H4 (cell line): Measurements from ENCODE around the gene GIT2. TPM values are rescaled to one million over a fixed set of nuclear protein-coding genes. Genes with fewer than 3 reads are reported as not detected.

Experiments
- DNase-seq: peaks from one replicate; pipeline ENCODE4 v3.0.0-alpha.2; 2015; ENCODE audit warnings: low spot score
- total RNA-seq: library from RNA; depleted of rRNA; stranded (reverse); fragments of >200 nt; shearing (Covaris generic); gene quantifications from 2 replicates; pipeline ENCODE4 v1.2.3, GENCODE V29; 2014

The GIT2 gene
- total RNA-seq, 1 experiment from 2014 or later: 13.6 TPM

GRCh38 chr12:109981311-109981710 is 14.9 kb downstream of the GIT2 start:
- no peak for DNase-seq

GRCh38 chr12:109972821-109973220 is 23.3 kb downstream of the GIT2 start:
- no peak for DNase-seq

GRCh38 chr12:109968801-109969200 is 27.4 kb downstream of the GIT2 start:
- no peak for DNase-seq

GRCh38 chr12:109968032-109968420 is 28.1 kb downstream of the GIT2 start:
- DNase-seq: no peak

GRCh38 chr12:109967383-109968031 is 28.7 kb downstream of the GIT2 start:
- no peak for DNase-seq

- DNase-seq: no peak
These were observed 29.6 kb downstream of the GIT2 start for GRCh38 chr12:109966546-109966945.

GRCh38 chr12:109963743-109964429 is 32.3 kb downstream of the GIT2 start:
- no peak for DNase-seq

GRCh38 chr12:109963330-109963729 is 32.8 kb downstream of the GIT2 start:
- no peak for DNase-seq

GRCh38 chr12:109962398-109962797 is 33.8 kb downstream of the GIT2 start:
- no peak for DNase-seq

- no peak for DNase-seq
These were observed 34.6 kb downstream of the GIT2 start for GRCh38 chr12:109961612-109962011.

- DNase-seq: no peak
These were observed 35.0 kb downstream of the GIT2 start for GRCh38 chr12:109961201-109961600.

- no peak for DNase-seq
These were observed 36.6 kb downstream of the GIT2 start for GRCh38 chr12:109959411-109960093.

- no peak for DNase-seq
These were observed 37.8 kb downstream of the GIT2 start for GRCh38 chr12:109958374-109958773.

GRCh38 chr12:109953656-109954055 is 42.5 kb downstream of the GIT2 start:
- DNase-seq: no peak

GRCh38 chr12:109952873-109953272 is 43.3 kb downstream of the GIT2 start:
- DNase-seq: no peak

GRCh38 chr12:109952160-109952858 is 43.9 kb downstream of the GIT2 start:
- no peak for DNase-seq

- peak; percentile 31 for DNase-seq
These were observed 44.4 kb downstream of the GIT2 start for GRCh38 chr12:109951751-109952150.

- DNase-seq: no peak
These were observed 45.0 kb downstream of the GIT2 start for GRCh38 chr12:109951136-109951535.

- no peak for DNase-seq
These were observed 45.5 kb downstream of the GIT2 start for GRCh38 chr12:109950625-109951024.

- no peak for DNase-seq
These were observed 47.1 kb downstream of the GIT2 start for GRCh38 chr12:109949089-109949488.

GRCh38 chr12:109948368-109948767 is 47.8 kb downstream of the GIT2 start:
- DNase-seq: no peak

- peak; percentile 22 for DNase-seq
These were observed 48.6 kb downstream of the GIT2 start for GRCh38 chr12:109947521-109947920.
